Upper lobe of left lung (tissue), 4 donors: ENCODE results near the gene OTOP1.

Experiments
- CTCF ChIP-seq, 6 experiments: fragments of 450-650 bp in 4 of 6; fragments of 200-600 bp in 2 of 6; sonication (generic) in 2 of 6; IDR thresholded peaks; one replicate each; pipeline ENCODE4 v1.5.1; 2016 to 2019; ENCODE audit warnings: antibody characterized with exemption in 6 of 6
- POLR2A ChIP-seq, 4 donors: fragments of 450-650 bp; IDR thresholded peaks; one replicate each; pipeline ENCODE4 v1.5.1; 2016 to 2017; ENCODE audit warnings: antibody characterized with exemption in 4 of 4, mild to moderate bottlenecking in 2 of 4
- POLR2AphosphoS5 ChIP-seq, 2 donors: sonication (generic); formaldehyde crosslinking; IDR thresholded peaks; one replicate each; pipeline ENCODE4 v1.5.1; 2017; ENCODE audit warnings: antibody characterized with exemption in 2 of 2

- TF ChIP-seq CTCF (IDR thresholded peaks at IDR 0.05) (no peak), POLR2AphosphoS5 (IDR thresholded peaks at IDR 0.05) (no peak), POLR2A (IDR thresholded peaks at IDR 0.05) (no peak)
These were observed 41.2 kb downstream of the OTOP1 start for GRCh38 chr4:4185528-4185927.
